Esophagus squamous epithelium (tissue), 5 donors: ENCODE data around the gene CENPU. TPM values are rescaled to one million over a fixed set of nuclear protein-coding genes. Genes with fewer than 3 reads are reported as not detected.

Source experiments
- DNase-seq: peaks from one replicate; lab custom pipeline; 2025; lab: John Stamatoyannopoulos, UW
- H3K27ac ChIP-seq, 4 donors: fragments of 200-600 bp; sonication (generic); one replicate each; pipeline ENCODE4 v1.5.1; 2016 to 2019; ENCODE audit warnings: mild to moderate bottlenecking in 1 of 4
- H3K27me3 ChIP-seq, 4 donors: fragments of 200-600 bp; sonication (generic); 1 replicate in 3 of 4; 2 replicates in 1 of 4; pipeline versions ENCODE4 v1.5.1 to v1.6.0; 2017 to 2021; ENCODE audit warnings: antibody characterized with exemption in 1 of 4
- H3K36me3 ChIP-seq, 3 donors: fragments of 200-600 bp; sonication (generic); one replicate each; pipeline ENCODE4 v1.5.1; 2016 to 2019
- H3K4me1 ChIP-seq, 3 donors: fragments of 200-600 bp; sonication (generic); one replicate each; pipeline ENCODE4 v1.5.1; 2017 to 2019
- H3K4me3 ChIP-seq, 4 donors: fragments of 200-600 bp; sonication (generic); 1 replicate in 3 of 4; 2 replicates in 1 of 4; pipeline ENCODE4 v1.5.1; 2016 to 2019; ENCODE audit warnings: mild to moderate bottlenecking in 2 of 4, moderate library complexity in 1 of 4
- H3K9me3 ChIP-seq, 3 donors: fragments of 200-600 bp; sonication (generic); one replicate each; pipeline ENCODE4 v1.5.1; 2016 to 2019
- CTCF ChIP-seq, 6 experiments: fragments of 450-650 bp in 4 of 6; fragments of 200-600 bp in 2 of 6; sonication (generic) in 2 of 6; IDR thresholded peaks; one replicate each; pipeline ENCODE4 v1.5.1; 2016 to 2019; ENCODE audit warnings: antibody characterized with exemption in 6 of 6, mild to moderate bottlenecking in 4 of 6, moderate library complexity in 4 of 6
- POLR2A ChIP-seq, 4 donors: fragments of 450-650 bp; IDR thresholded peaks; one replicate each; pipeline ENCODE4 v1.6.1; 2017; ENCODE audit warnings: antibody characterized with exemption in 4 of 4, mild to moderate bottlenecking in 4 of 4, moderate library complexity in 3 of 4
- WGBS, 2 donors: methylation state at CpG; one replicate each; pipeline ENCODE4 v1.1.5; 2018; 5-methylcytosine and 5-hydroxymethylcytosine counted together
- intact Hi-C: fragments of 100-400 bp; cut with DNase I; formaldehyde crosslinking; loops from one replicate; pipeline ENCODE4 v1.15.0; 2022
- total RNA-seq, 4 donors: library from RNA; depleted of rRNA; stranded (reverse); fragments of >200 nt; gene quantifications; one replicate each; pipeline ENCODE4 v1.1.0, GENCODE V29; 2016
- donor health status: DM: yes; HTN: yes; CAD: no.

Gene CENPU
- total RNA-seq, 4 donors from 2014 or later: 4.8 to 34.6 (median 18.1) TPM

- 35 to 36% methylated on average over 3 of the region's 3 CpGs for WGBS, 2 donors
- H3K27ac ChIP-seq: peak overlapping the region; percentile 35 to 66 (median 54)
- H3K27me3 ChIP-seq: no peaks in the 10 kb centered on the region
- no peak for TF ChIP-seq CTCF (IDR thresholded peaks at IDR 0.05)
- no peak for TF ChIP-seq POLR2A (IDR thresholded peaks at IDR 0.05)
- intact Hi-C loops: no loop called here
- DNase-seq: no peak
- H3K4me3 ChIP-seq: no peak overlapping the region
- peaks cover 0 to 17% (median 0%) of the 10 kb centered on the region in 3 donors for H3K36me3 ChIP-seq
- H3K9me3 ChIP-seq: no peaks in the 10 kb centered on the region
- peaks cover 0 to 23% (median 3%) of the 10 kb centered on the region in 3 donors for H3K4me1 ChIP-seq
These were observed 45.9 kb downstream of the CENPU start for GRCh38 chr4:184688005-184688404.

- 54 to 71% methylated on average over 5 of the region's 5 CpGs for WGBS, 2 donors
- peak overlapping the region in 3 of 4 donors; percentile 36 to 39 (median 38) for H3K27ac ChIP-seq
- peaks cover 0 to 46% (median 3%) of the 10 kb centered on the region in 3 donors for H3K4me1 ChIP-seq
- H3K4me3 ChIP-seq: no peak overlapping the region
- no peaks in the 10 kb centered on the region for H3K9me3 ChIP-seq
- H3K36me3 ChIP-seq: peaks cover 0 to 17% (median 0%) of the 10 kb centered on the region in 3 donors
- TF ChIP-seq CTCF (IDR thresholded peaks at IDR 0.05): no peak
- no peak for TF ChIP-seq POLR2A (IDR thresholded peaks at IDR 0.05)
- no peak for DNase-seq
- intact Hi-C loops: no loop called here
- H3K27me3 ChIP-seq: no peaks in the 10 kb centered on the region
These were observed 49.3 kb downstream of the CENPU start for GRCh38 chr4:184684491-184685189.

GRCh38 chr4:184681916-184682315 is 52.0 kb downstream of the CENPU start:
- Histone ChIP-seq H3K4me1 (peaks cover 0 to 30% (median 0%) of the 10 kb centered on the region in 3 donors), H3K4me3 (no peak overlapping the region), H3K36me3 (peaks cover 0 to 17% (median 0%) of the 10 kb centered on the region in 3 donors), H3K9me3 (no peaks in the 10 kb centered on the region), H3K27me3 (no peaks in the 10 kb centered on the region), H3K27ac (peak overlapping the region in 2 of 4 donors; percentile 68 to 72)
- DNase-seq: no peak
- WGBS, 2 donors: 85 to 88% methylated on average over 1 of the region's 1 CpG
- no peak for TF ChIP-seq CTCF (IDR thresholded peaks at IDR 0.05)
- TF ChIP-seq POLR2A (IDR thresholded peaks at IDR 0.05): no peak
- intact Hi-C loops: no loop called here

- 41 to 53% methylated on average over 9 of the region's 9 CpGs for WGBS, 2 donors
- peaks cover 0 to 9% (median 0%) of the 10 kb centered on the region in 3 donors for H3K36me3 ChIP-seq
- intact Hi-C loops: no loop called here
- DNase-seq: no peak
- no peak for TF ChIP-seq CTCF (IDR thresholded peaks at IDR 0.05)
- no peak for TF ChIP-seq POLR2A (IDR thresholded peaks at IDR 0.05)
- H3K27ac ChIP-seq: peak overlapping the region; percentile 7 to 72 (median 54)
- peaks cover 0 to 30% (median 0%) of the 10 kb centered on the region in 3 donors for H3K4me1 ChIP-seq
- no peaks in the 10 kb centered on the region for H3K9me3 ChIP-seq
- H3K4me3 ChIP-seq: no peak overlapping the region
- no peaks in the 10 kb centered on the region for H3K27me3 ChIP-seq
These were observed 53.2 kb downstream of the CENPU start for GRCh38 chr4:184680698-184681097.

- Histone ChIP-seq H3K4me1 (peaks cover 0 to 18% (median 0%) of the 10 kb centered on the region in 3 donors), H3K9me3 (no peaks in the 10 kb centered on the region), H3K36me3 (peaks cover 0 to 41% (median 8%) of the 10 kb centered on the region in 3 donors), H3K27ac (no peak overlapping the region), H3K27me3 (no peaks in the 10 kb centered on the region), H3K4me3 (no peak overlapping the region)
- intact Hi-C loops: no loop called here
- 78 to 90% methylated on average over 3 of the region's 3 CpGs for WGBS, 2 donors
- no peak for DNase-seq
- TF ChIP-seq CTCF (IDR thresholded peaks at IDR 0.05) (no peak), POLR2A (IDR thresholded peaks at IDR 0.05) (no peak)
These were observed 57.9 kb downstream of the CENPU start for GRCh38 chr4:184675821-184676492.
